ENCODE data around the gene MANF. TPM values are rescaled to one million over a fixed set of nuclear protein-coding genes. Genes with fewer than 3 reads are reported as not detected.

MANF gene
- total and polyA plus RNA-seq, 2 of the 13 experiments (the other 11 are each of a cell fraction or from before 2014, with no cell fraction given) = 55.4 to 269 TPM

GRCh38 chr3:51395493-51396213, 10.6 kb downstream of the MANF start (continued):
- no peak for TF ChIP-seq BCLAF1 (IDR thresholded peaks at IDR 0.05)
- no peak for TF ChIP-seq GZF1 (CRISPR knock-in tag; IDR thresholded peaks at IDR 0.05)
- TF ChIP-seq SNAI1 (CRISPR knock-in tag; IDR thresholded peaks at IDR 0.05; ENCODE audit: borderline replicate concordance) = no peak
- no peak for TF ChIP-seq ZNF800 (CRISPR knock-in tag; IDR thresholded peaks at IDR 0.05)
- TF ChIP-seq ZFX (CRISPR knock-in tag; IDR thresholded peaks at IDR 0.05; ENCODE audit: low read depth) = 0 out of 2 replicates have a peak, but pooled peaks have one; percentile 18
- TF ChIP-seq ZNF879 (CRISPR knock-in tag; IDR thresholded peaks at IDR 0.05) = no peak
- peak; percentile 80 for TF ChIP-seq PAF1 (CRISPR knock-in tag; IDR thresholded peaks at IDR 0.05)
- TF ChIP-seq U2AF2 (IDR thresholded peaks at IDR 0.05; ENCODE audit: low read depth, low read length) = no peak
- no peak for TF ChIP-seq ZNF543 (CRISPR knock-in tag; IDR thresholded peaks at IDR 0.05)
- peak; percentile 51 for TF ChIP-seq AGO2 (optimal IDR thresholded peaks at IDR 0.05; ENCODE audit: low read depth, low read length)
- no peak for TF ChIP-seq CSRNP1 (CRISPR knock-in tag; IDR thresholded peaks at IDR 0.05)
- TF ChIP-seq FOXK1 (CRISPR knock-in tag; IDR thresholded peaks at IDR 0.05; ENCODE audit: borderline replicate concordance, low read depth) = no peak

Data from HepG2 (cell line).